Loucy (cell line): ENCODE results near the gene ABHD13.

Experiments used
- H2AFZ ChIP-seq: fragments of 200-600 bp; sonication (generic); 2 replicates; pipeline ENCODE4 v1.6.0; 2016; ENCODE audit warnings: antibody characterized with exemption, mild to moderate bottlenecking, low read length, moderate library complexity
- H3F3A ChIP-seq: fragments of 200-600 bp; 2 replicates; pipeline ENCODE4 v1.6.0; 2016; ENCODE audit warnings: antibody characterized with exemption, low read depth, mild to moderate bottlenecking
- H3K27me3 ChIP-seq: fragments of 200-600 bp; sonication (generic); 2 replicates; pipeline ENCODE4 v1.6.1; 2014; ENCODE audit warnings: low read length, mild to moderate bottlenecking; ENCODE audit not compliant: insufficient read depth, poor library complexity, severe bottlenecking
- H3K36me3 ChIP-seq: fragments of 200-600 bp; sonication (generic); 2 replicates; pipeline ENCODE4 v1.6.1; 2016; ENCODE audit warnings: low read length; ENCODE audit not compliant: insufficient read depth
- H3K4me1 ChIP-seq: fragments of 200-600 bp; sonication (generic); 2 replicates; pipeline ENCODE4 v1.5.1; 2014; ENCODE audit warnings: low read length, mild to moderate bottlenecking; ENCODE audit not compliant: insufficient read depth, poor library complexity, severe bottlenecking
- H3K4me2 ChIP-seq: fragments of 200-600 bp; sonication (generic); 2 replicates; pipeline ENCODE4 v1.6.0; 2014; ENCODE audit warnings: antibody characterized with exemption, low read length, low read depth, mild to moderate bottlenecking; ENCODE audit not compliant: poor library complexity, severe bottlenecking
- H3K4me3 ChIP-seq: fragments of 200-600 bp; sonication (generic); 2 replicates; pipeline ENCODE4 v1.5.1; 2014; ENCODE audit warnings: low read length, mild to moderate bottlenecking, mixed read lengths; ENCODE audit not compliant: poor library complexity, severe bottlenecking
- H3K79me2 ChIP-seq: fragments of 200-600 bp; sonication (generic); 2 replicates; pipeline ENCODE4 v1.6.1; 2014; ENCODE audit warnings: low read length; ENCODE audit not compliant: insufficient read depth
- H3K9ac ChIP-seq: fragments of 200-600 bp; sonication (generic); 2 replicates; pipeline ENCODE4 v1.6.0; 2014; ENCODE audit warnings: mild to moderate bottlenecking, low read depth, low read length, moderate library complexity; ENCODE audit not compliant: poor library complexity, severe bottlenecking
- H3K9me2 ChIP-seq: fragments of 200-600 bp; sonication (generic); replicated peaks from 2 replicates; pipeline ENCODE4 v1.6.1; 2016; ENCODE audit warnings: low read depth, low read length, mixed read lengths
- H3K9me3 ChIP-seq: fragments of 200-600 bp; sonication (generic); 2 replicates; pipeline ENCODE4 v1.6.1; 2014; ENCODE audit warnings: mild to moderate bottlenecking, antibody characterized with exemption, low read length, low read depth; ENCODE audit not compliant: insufficient read depth
- H4K20me1 ChIP-seq: fragments of 200-600 bp; sonication (generic); 2 replicates; pipeline ENCODE4 v1.6.0; 2014; ENCODE audit warnings: antibody characterized with exemption, low read length, mild to moderate bottlenecking; ENCODE audit not compliant: insufficient read depth, poor library complexity, severe bottlenecking
- CTCF ChIP-seq: fragments of 200-600 bp; sonication (generic); conservative IDR thresholded peaks from 2 replicates; pipeline ENCODE4 v1.5.1; 2014; ENCODE audit warnings: mild to moderate bottlenecking, antibody characterized with exemption, low read length
- EZH2phosphoT487 ChIP-seq: fragments of 200-600 bp; IDR thresholded peaks from 2 replicates; pipeline ENCODE4 v1.6.1; 2018; ENCODE audit warnings: antibody characterized with exemption, mild to moderate bottlenecking, moderate library complexity, borderline replicate concordance

The ABHD13 gene

GRCh38 chr13:108226184-108226583, 8.0 kb downstream of the ABHD13 start:
- no peaks in the 10 kb centered on the region for H3K9me3 ChIP-seq
- peaks cover 58% of the 10 kb centered on the region for H3K79me2 ChIP-seq
- H3F3A ChIP-seq, result no peaks in the 10 kb centered on the region
- no peak overlapping the region for H3K9ac ChIP-seq
- no peaks in the 10 kb centered on the region for H3K27me3 ChIP-seq
- no peaks in the 10 kb centered on the region; the same call in 1 of the 2 replicates for H3K36me3 ChIP-seq
- peaks cover 59% of the 10 kb centered on the region for H4K20me1 ChIP-seq
- peaks cover 34% of the 10 kb centered on the region for H3K4me1 ChIP-seq
- H3K4me2 ChIP-seq, result peak overlapping the region; percentile 62
- no peaks in the 10 kb centered on the region for H3K9me2 ChIP-seq
- H2AFZ ChIP-seq, result no peak overlapping the region
- TF ChIP-seq CTCF, result no peak
- no peak for TF ChIP-seq EZH2phosphoT487
- H3K4me3 ChIP-seq, result peak overlapping the region; percentile 15

GRCh38 chr13:108227651-108228272, 9.6 kb downstream of the ABHD13 start:
- H3K79me2 ChIP-seq, result peaks cover 49% of the 10 kb centered on the region
- peaks cover 49% of the 10 kb centered on the region for H4K20me1 ChIP-seq

GRCh38 chr13:108230377-108230776, 12.2 kb downstream of the ABHD13 start:
- H3K36me3 ChIP-seq, result no peaks in the 10 kb centered on the region; the same call in 1 of the 2 replicates
- no peaks in the 10 kb centered on the region for H3K9me3 ChIP-seq
- no peak overlapping the region for H3K4me2 ChIP-seq
- no peaks in the 10 kb centered on the region for H3F3A ChIP-seq
- H2AFZ ChIP-seq, result no peak overlapping the region
- H3K9ac ChIP-seq, result no peak overlapping the region
- no peaks in the 10 kb centered on the region for H3K27me3 ChIP-seq
- TF ChIP-seq EZH2phosphoT487, result no peak
- no peak for TF ChIP-seq CTCF
- peaks cover 13% of the 10 kb centered on the region for H3K4me1 ChIP-seq
- H4K20me1 ChIP-seq, result peaks cover 25% of the 10 kb centered on the region
- no peak overlapping the region for H3K4me3 ChIP-seq
- H3K9me2 ChIP-seq, result no peaks in the 10 kb centered on the region
- H3K79me2 ChIP-seq, result peaks cover 26% of the 10 kb centered on the region

More at GRCh38 chr13:108227651-108228272, 9.6 kb downstream of the ABHD13 start:
- H3K9me3 ChIP-seq, result no peaks in the 10 kb centered on the region
- H3K9ac ChIP-seq, result no peak overlapping the region
- no peaks in the 10 kb centered on the region; the same call in 1 of the 2 replicates for H3K36me3 ChIP-seq
- no peak overlapping the region for H2AFZ ChIP-seq
- no peaks in the 10 kb centered on the region for H3K9me2 ChIP-seq
- no peak overlapping the region for H3K4me3 ChIP-seq
- H3K4me1 ChIP-seq, result peaks cover 33% of the 10 kb centered on the region
- no peaks in the 10 kb centered on the region for H3K27me3 ChIP-seq
- H3K4me2 ChIP-seq, result no peak overlapping the region
- peak; percentile 85 for TF ChIP-seq CTCF
- no peak for TF ChIP-seq EZH2phosphoT487
- no peaks in the 10 kb centered on the region for H3F3A ChIP-seq
